Cerebellar nuclear complex (tissue), 1 donor: Measurements from ENCODE around the gene MTCH1.

Experiments used
- DNase-seq, 2 experiments: peaks; one replicate each; lab custom pipeline; 2025; lab: John Stamatoyannopoulos, UW

Gene MTCH1

DNA sequence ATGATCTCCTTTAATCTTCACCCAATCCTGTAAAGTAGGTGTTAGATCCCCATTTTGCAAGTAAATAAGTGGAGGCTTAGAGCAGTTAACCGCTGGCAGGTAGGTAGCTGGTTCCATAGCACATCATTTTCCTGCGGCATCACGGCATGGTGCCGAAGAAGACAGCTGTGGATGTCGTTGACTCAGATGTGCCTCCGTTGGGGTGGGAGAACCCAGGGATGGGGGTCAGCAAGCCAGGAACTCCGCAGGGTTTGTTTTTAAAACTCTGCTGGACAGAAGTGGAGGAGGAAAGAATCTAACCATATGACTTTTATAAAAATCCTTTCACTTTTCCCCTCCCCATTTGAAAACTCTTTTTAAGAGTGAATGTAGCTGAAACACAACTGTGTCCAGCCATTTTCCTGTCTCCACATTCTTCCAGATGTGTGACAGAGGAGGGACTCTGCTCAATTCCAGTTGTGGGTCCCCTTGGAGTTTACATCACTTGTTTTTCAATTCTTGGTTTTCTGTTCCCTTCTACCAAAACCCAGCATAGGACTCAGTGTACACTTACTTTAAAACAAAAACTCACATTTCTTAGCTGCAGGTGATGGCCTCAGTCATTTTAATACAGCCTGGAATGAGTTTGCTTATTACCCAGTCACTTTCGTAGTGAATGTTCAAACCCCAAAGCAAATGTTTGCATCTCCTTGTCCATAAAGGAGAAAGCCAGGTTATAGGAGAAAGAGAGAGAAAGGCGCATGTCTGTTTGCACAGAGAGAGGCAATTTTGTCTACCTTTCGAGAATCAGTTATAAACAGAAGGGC is 59.1 kb downstream of the MTCH1 start:
- no peak for DNase-seq

DNA sequence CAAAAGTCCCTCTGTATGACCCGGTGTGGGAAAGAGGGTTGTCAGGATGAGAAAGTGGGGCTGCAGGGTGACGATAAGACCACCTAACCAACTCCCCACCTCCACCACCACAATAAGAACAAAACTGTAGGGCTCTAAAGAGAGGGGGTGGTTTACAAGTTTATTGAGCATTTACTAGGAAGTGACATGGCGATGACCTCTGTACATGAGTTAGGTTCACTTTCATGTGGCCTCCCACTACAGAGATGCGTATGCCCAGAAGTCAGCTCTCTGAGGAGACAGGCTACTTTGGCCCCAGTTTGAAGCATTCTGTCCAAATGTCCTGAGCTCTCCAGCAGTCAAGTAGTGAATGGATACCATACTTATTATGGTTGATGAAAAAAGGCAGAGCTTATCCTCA is 60.2 kb downstream of the MTCH1 start:
- DNase-seq = no peak

DNA sequence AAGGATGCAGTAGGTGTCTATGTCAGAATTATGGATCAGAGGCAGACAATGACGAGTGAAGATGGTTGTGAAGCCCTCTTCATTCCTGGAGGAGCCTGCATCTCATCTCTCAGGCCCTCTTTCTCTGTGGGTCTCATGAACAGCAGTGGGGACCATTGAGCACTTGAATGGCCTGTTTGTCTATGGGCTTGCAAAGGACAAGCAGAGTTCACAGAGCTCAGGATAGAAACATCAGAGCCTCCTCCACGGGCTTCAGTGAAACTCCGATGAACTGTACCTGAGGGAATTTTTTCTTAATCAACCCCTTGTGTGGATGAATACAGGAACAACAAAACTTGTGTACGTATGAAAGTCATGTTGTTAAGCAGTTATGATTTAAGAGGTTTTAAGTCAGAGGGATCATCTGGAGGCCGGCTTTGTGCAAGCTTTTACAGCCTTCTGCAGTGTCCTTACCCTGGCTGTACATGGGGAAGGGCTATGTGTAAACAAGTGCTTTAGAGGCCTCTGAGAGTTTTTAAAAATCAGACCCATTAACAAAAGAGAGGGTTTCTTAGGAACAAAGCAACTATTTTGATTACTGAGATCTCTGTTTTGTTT is 61.1 kb downstream of the MTCH1 start:
- DNase-seq = no peak

DNA sequence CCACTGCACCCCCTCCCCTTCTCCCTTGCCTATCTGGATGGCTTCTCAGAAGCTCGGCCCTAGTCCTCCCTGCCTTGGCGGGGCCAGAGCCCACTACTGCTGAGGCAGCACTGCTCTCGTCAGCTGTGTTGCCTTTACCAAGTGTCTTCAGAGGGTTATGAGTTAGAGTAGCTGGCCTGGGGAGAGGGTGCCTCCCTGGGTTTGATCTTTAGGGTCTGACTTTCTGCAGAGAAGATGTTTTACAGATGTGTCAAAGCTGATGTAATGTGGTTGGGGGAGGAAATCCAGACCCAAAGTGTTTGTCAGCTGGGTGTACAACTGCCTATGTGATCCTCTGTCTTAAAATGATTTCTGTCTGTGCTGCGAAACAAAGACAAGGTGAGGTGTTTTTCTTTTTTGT is 61.9 kb downstream of the MTCH1 start:
- DNase-seq = no peak

DNA sequence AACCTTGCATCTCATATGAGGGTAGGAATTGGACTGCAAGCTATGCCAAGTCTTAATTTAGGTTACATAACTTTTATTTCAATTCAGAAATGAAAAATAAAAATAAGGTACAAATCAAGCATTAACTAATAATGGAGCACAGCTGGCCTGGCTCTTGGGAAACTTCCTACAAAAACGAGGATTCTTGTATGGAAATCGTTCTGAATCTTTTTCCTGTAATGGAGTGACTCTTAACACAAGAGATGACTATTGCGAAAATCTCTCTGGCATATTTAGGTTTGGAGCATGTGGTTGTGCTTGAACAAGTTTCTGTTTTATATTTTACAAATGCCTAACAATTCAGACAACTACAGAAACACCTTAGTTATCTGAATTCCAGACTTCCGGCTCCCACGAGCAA is 65.5 kb downstream of the MTCH1 start:
- no peak for DNase-seq

DNA sequence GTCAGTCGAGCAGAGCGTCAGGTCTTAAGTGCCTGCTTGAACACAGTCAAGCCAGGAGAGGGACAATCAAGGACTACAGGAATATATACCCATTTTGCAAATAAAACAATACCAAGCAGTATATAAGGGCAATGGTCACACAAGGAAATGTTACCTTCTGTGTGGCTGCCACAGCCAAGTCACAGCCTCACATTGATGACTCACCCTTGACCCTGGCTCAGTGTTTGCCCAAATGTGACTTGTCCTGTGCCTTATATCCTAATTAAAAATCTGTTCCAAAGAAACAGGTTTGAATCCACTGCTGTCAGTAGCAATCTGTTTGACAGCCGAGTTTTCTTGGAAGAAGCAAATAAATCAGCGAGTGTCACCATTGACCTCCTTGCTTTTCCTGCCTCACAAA is 65.9 kb downstream of the MTCH1 start:
- DNase-seq = no peak
